ENCODE data around the gene PLIN4.

PLIN4 gene

DNA sequence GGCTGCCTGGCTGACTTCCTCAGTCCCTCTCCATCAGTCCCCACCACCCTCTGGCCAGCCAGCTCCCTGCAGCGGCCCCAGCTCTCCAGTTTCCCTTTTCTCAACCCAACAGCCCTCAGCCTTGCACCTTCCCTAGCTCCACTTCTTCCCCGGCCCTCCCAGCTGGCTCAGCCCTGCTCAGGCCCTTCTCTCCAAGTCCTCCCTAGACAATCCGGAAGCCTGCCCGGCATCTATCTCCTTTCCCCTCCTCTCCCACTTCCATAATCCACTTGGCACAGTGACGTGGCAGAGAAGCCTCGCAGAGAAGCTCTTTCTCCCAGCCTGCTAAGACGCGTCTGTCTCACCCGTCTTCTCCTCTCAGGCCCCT, 61.8 kb downstream of the PLIN4 start:
- peaks cover 21% of the 10 kb centered on the region for H3K36me3 ChIP-seq (replicated peaks)
- TF ChIP-seq, protein P1, sequence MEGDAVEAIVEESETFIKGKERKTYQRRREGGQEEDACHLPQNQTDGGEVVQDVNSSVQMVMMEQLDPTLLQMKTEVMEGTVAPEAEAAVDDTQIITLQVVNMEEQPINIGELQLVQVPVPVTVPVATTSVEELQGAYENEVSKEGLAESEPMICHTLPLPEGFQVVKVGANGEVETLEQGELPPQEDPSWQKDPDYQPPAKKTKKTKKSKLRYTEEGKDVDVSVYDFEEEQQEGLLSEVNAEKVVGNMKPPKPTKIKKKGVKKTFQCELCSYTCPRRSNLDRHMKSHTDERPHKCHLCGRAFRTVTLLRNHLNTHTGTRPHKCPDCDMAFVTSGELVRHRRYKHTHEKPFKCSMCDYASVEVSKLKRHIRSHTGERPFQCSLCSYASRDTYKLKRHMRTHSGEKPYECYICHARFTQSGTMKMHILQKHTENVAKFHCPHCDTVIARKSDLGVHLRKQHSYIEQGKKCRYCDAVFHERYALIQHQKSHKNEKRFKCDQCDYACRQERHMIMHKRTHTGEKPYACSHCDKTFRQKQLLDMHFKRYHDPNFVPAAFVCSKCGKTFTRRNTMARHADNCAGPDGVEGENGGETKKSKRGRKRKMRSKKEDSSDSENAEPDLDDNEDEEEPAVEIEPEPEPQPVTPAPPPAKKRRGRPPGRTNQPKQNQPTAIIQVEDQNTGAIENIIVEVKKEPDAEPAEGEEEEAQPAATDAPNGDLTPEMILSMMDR (IDR thresholded peaks at IDR 0.05; ENCODE audit: low read depth, low read length, missing control alignments), result peak; percentile 19
- H3K27me3 ChIP-seq (replicated peaks), result no peaks in the 10 kb centered on the region
- H3K27ac ChIP-seq, result peak overlapping the region; percentile 89
- in situ Hi-C loops (cut with HindIII; ENCODE audit: low pct_ligation_motif_present, low sequenced_read_pairs), result no loop called here
- peak overlapping the region; percentile 90 for H3K4me3 ChIP-seq (ENCODE audit: low read depth, low read length)
- peak; percentile 52 for DNase-seq

GRCh38 chr19:4455719-4456475, 62.4 kb downstream of the PLIN4 start:
- Histone ChIP-seq H3K27me3 (replicated peaks) (no peaks in the 10 kb centered on the region), H3K27ac (peak overlapping the region; percentile 89), H3K36me3 (replicated peaks) (peaks cover 26% of the 10 kb centered on the region), H3K4me3 (ENCODE audit: low read depth, low read length) (peak overlapping the region; percentile 90)
- TF ChIP-seq, protein P1 (IDR thresholded peaks at IDR 0.05; ENCODE audit: low read depth, low read length, missing control alignments), result no peak
- in situ Hi-C loops (cut with HindIII; ENCODE audit: low pct_ligation_motif_present, low sequenced_read_pairs), result no loop called here
- DNase-seq, result peak; percentile 54

DNA sequence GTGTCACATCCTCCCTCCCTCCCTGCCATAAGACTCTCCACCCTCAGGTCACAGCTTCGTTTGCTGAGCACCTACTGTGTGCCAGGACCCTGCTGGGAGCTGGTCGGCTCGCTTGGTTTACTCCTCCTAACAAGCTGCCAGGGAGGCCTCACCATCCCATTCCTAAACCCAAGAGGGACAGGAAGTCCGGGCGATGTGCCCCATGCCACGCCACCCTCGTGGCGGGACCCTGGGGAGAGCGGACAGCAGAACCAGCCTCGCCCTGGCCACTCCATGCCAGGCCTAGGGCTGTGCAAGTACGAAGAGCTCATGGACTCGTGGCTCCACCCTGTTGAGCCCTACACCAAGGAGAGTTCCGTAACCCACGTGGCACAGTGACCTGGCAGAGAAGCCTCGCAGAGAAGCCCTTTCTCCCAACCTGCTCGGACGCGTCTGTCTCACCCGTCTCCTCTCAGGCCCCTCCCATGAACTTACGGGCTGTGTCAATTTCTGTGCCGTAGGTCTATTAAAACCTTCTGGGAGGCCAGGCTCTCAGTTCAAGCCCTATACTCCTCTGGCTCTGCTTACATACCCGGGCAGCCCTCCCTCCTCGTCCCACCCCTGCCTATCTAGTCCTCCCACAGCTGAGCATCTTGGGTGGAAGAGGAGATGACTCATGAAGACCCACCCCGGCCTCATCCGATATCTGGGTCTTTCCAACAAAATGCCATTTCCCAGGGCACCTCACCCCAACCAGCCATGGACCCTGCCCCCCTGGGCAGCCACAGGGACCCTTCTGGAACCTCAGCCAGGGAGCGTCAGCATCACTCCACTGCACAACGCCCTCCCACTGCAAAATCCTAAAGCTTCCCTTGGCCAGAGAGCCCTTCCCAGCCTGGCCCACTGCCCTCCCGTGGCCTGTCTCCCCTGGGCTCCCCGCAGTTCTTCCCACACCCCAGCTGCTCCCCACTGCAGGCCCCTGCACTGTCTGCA, 63.3 kb downstream of the PLIN4 start:
- TF ChIP-seq, protein P1 (IDR thresholded peaks at IDR 0.05; ENCODE audit: low read depth, low read length, missing control alignments), result no peak

GRCh38 chr19:4453232-4454179, 64.8 kb downstream of the PLIN4 start:
- no peak for DNase-seq
- TF ChIP-seq, protein P1 (IDR thresholded peaks at IDR 0.05; ENCODE audit: low read depth, low read length, missing control alignments), result no peak
- peaks cover 44% of the 10 kb centered on the region for H3K36me3 ChIP-seq (replicated peaks)
- in situ Hi-C loops (cut with HindIII; ENCODE audit: low pct_ligation_motif_present, low sequenced_read_pairs), result no loop called here
- H3K4me3 ChIP-seq (ENCODE audit: low read depth, low read length), result no peak overlapping the region
- no peaks in the 10 kb centered on the region for H3K27me3 ChIP-seq (replicated peaks)
- no peak overlapping the region for H3K27ac ChIP-seq

More for the DNA sequence above, 63.3 kb downstream of the PLIN4 start:
- Histone ChIP-seq H3K4me3 (ENCODE audit: low read depth, low read length) (peak overlapping the region; percentile 90), H3K27ac (peak overlapping the region; percentile 89), H3K27me3 (replicated peaks) (no peaks in the 10 kb centered on the region), H3K36me3 (replicated peaks) (peaks cover 31% of the 10 kb centered on the region)
- in situ Hi-C loops (cut with HindIII; ENCODE audit: low pct_ligation_motif_present, low sequenced_read_pairs), result no loop called here
- DNase-seq, result peak; percentile 39

GRCh38 chr19:4452230-4452990, 65.9 kb downstream of the PLIN4 start:
- in situ Hi-C loops (cut with HindIII; ENCODE audit: low pct_ligation_motif_present, low sequenced_read_pairs), result no loop called here
- H3K27me3 ChIP-seq (replicated peaks), result no peaks in the 10 kb centered on the region
- DNase-seq, result no peak
- H3K4me3 ChIP-seq (ENCODE audit: low read depth, low read length), result no peak overlapping the region
- peaks cover 55% of the 10 kb centered on the region for H3K36me3 ChIP-seq (replicated peaks)
- TF ChIP-seq, protein P1 (IDR thresholded peaks at IDR 0.05; ENCODE audit: low read depth, low read length, missing control alignments), result no peak
- no peak overlapping the region for H3K27ac ChIP-seq
